Stimulated activated CD8-positive, alpha-beta memory T cell treated with anti-CD3 and anti-CD28 coated beads, Interleukin-7, amount 100 ng/mL, for 4 hours (primary cell): ENCODE results near the gene AMIGO3.

ENCODE experiments used
- DNase-seq, 2 donors: peaks; one replicate each; pipeline ENCODE4 v3.0.0-alpha.2; 2020; ENCODE audit warnings: low read depth in 2 of 2

Gene AMIGO3

DNA sequence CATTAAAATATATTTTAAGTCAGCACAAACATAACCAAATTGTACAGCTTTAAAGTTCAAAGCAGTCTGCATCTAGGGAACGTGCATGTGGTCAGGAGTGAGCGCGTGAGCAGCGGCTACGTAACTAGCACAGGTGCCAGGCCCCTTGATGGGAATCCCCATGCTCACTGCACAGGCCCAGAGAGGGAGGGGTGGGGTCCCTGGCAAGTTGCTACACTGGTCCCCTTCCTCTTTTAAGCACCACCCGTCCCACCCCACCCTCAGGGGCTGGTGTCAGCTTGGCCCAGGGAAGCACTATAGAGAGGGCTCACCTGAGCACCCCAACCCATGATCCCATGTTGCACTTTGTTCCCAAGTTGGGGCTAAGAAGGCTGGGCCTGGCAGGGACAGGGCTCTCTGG, 5.1 kb upstream of the AMIGO3 start:
- DNase-seq: no peak

DNA sequence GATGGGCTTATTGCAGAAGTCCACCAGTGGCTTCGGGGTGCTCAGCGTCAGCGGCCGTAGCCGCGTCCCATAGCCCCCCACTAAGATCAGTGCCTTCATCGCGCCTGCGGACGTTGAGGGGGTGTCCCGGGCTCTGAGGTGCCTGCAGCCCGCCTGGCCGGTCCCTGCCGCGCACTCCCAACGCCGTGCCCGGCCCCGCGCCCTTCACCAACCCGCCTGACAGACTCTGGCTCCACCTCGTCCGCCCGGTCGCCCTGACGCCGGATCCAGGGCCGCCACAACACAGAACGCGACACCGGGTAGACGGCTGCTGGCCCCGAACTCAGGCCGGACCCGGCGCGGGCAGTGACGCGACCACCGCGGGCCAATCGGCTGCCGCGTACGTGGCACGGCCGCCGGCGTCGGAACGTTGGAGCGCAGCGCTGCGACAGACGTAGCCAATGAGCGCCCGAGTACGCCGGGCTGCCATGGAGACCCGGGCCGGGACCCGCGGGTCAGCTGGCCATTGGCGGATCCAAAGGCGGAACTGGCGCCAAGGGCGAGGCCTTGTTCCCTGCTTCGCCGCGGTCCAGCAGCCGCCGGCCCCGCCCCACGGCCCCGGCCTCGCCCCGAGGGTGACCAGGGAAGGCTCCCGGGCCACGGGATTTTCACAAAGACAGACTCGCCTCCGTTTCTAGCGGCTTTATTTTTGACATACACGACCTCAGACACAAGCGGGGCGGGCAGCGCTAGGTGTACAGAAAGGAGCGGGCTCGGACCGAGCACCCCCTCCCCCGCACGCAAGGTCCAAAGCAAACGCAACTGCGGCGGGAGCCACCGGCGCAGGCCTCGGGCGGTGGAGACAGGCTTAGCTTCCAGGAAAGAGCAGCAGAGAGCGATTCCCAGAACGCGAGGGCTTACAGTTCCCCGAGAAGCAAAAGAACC, 4.4 kb upstream of the AMIGO3 start, which contains the start of gene GMPPB:
Gene GMPPB (minus strand): TSS at position 324 of the 924 bp plus-strand sequence. CDS start 225 bp downstream, at position 99.
- DNase-seq: peak; percentile 78 to 91

GRCh38 chr3:49723296-49723627, 3.8 kb upstream of the AMIGO3 start:
- peak; percentile 12 to 39 for DNase-seq

DNA sequence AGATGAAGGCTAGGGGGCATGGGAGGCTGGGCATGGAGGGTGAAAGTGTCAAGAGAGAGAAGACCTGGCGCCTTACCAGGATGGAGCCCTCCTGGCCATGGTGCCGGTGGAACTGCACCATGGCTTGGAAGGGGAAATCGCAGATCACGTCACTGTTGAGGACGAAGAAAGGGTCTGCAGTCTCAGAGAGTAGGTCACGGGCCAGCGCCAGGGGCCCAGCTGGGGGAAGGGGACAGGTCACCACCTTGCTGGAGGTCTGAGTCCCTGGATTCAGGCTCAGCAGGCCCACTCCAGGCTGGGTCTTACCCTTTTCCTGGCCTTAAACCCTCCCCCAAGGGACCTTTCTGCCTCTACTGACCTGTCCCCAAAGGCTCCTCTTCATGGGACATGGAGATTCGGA, 3.4 kb upstream of the AMIGO3 start:
- DNase-seq: no peak

- DNase-seq: no peak
Measured at GRCh38 chr3:49721896-49722781, 2.7 kb upstream of the AMIGO3 start.

GRCh38 chr3:49721596-49721895, 2.1 kb upstream of the AMIGO3 start:
- no peak for DNase-seq

- DNase-seq: no peak
Measured at GRCh38 chr3:49720855-49721595, 1.5 kb upstream of the AMIGO3 start.

- no peak for DNase-seq
Measured at GRCh38 chr3:49718858-49719213, 648 bp downstream of the AMIGO3 start.

- no peak for DNase-seq
Measured at GRCh38 chr3:49717959-49718857, 1.3 kb downstream of the AMIGO3 start.

GRCh38 chr3:49717211-49717958, 2.1 kb downstream of the AMIGO3 start:
- DNase-seq: no peak

DNA sequence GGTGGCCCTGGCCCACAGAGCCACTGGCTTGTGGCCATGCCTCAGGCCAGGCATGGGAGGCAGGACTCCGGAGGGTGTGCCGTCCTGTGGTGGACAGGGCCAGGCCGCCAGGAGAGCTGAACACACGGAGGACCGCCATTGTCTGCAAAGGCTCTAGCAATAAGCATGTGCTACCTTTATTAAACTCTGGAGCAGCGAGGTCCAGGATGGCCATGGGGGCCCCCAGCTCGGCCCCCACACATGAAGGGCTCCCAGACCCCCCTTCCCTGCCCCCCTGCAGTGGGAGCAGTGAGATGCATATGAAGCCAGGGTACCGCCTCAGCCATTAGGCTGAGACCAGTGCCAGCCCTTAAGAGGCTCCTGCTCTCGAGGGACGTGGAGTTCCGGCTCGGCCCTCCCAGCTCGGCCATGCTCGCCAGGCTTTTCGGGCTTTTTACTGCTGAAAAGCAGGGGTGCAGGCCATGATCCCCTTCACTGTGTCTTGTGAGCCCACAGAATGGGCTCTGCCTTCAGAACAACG, 2.7 kb downstream of the AMIGO3 start:
- no peak for DNase-seq

GRCh38 chr3:49716169-49716568, 3.3 kb downstream of the AMIGO3 start:
- DNase-seq: no peak

DNA sequence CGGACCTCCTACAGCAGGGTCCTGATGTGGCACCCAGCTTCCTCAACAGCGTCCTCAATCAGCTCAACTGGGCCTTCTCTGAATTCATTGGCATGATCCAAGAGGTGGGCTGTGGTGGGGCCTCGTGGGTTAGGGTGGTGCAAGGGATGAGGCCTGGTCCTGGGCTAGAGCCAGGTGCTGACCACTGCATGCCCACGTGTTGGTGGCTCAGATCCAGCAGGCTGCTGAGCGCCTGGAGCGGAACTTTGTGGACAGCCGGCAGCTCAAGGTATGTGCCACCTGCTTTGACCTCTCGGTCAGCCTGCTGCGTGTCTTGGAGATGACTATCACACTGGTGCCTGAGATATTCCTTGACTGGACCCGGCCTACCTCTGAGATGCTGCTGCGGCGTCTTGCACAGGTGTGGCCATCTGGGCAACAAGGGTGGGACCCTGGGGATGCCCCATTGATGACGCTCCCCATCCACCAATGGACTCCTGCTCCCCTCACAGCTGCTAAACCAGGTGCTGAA, 3.8 kb downstream of the AMIGO3 start:
- DNase-seq: no peak

- no peak for DNase-seq
Measured at GRCh38 chr3:49714728-49715550, 4.5 kb downstream of the AMIGO3 start.

DNA sequence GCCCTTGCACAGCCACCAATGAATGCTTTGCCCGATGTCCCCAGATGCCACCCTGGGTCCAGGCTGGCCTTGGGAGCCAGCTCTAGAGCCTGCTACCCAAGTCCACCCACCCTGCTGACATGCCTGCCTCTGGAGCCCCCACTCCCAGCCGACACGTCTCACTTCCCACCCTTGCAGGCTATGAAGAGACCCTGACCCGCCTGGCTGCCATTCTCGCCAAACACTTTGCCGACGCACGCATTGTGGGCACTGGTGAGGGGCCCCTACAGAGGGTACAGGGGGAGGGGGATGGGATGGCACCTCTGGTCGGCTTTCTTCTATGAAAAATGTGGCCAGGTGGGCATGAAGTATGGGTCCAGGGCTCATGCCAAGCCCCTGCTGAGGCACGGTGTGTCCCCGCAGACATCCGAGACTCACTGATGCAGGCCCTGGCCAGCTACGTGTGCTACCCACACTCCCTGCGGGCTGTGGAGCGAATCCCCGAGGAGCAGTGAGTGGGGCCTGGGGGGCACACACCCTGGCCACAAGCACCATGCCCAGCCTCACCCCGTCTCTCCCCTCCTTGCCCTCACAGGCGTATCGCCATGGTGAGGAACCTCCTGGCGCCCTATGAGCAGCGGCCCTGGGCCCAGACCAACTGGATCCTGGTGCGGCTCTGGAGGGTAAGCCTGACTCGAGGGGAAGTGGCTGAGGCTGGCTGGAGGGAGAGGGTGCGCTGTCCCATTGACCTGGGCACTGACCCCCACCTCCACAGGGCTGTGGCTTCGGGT, 6.0 kb downstream of the AMIGO3 start:
- DNase-seq: no peak

GRCh38 chr3:49712631-49713317, 6.7 kb downstream of the AMIGO3 start:
- no peak for DNase-seq

DNA sequence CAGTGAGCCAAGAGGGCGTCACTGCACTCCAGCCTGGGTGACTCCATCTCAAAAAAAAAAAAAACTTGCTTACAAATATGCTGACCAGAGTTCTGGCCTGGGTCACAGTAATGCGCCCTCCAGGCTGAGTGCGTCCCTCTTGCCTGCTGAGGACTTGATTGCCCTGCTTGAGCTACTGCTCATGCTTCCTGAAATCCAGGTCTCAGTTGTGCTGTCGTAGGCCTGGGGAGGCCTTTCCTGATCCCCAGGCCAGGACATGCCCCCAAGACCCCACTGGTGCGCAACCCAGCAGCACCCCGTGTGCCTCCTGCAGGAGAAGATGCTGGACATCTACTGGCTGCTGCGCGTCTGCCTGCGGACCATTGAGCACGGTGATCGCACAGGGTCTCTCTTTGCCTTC, 7.3 kb downstream of the AMIGO3 start:
- DNase-seq: no peak

DNA sequence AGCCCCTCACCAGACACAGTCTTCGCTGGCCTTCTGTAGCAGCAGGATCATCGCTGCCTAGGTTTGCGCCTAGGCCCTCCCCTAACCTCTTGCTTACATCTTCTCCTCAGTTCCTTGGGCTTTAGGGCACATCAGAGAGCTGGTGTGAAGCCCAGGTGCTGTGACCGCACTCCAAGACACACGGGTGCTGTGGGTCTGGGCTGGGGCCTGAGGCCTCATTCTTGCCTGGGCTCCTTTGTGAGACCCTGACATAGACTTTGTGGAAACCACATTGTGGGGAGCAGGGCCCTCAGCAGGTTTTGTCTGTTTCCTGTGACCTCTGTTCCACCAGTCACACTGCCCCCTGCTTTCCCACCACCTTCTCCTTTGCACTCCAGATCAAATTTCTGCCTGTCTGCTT, 8.0 kb downstream of the AMIGO3 start:
- DNase-seq: no peak
